K562 (cell line): ENCODE measurements around the gene HDLBP. TPM values are rescaled to one million over a fixed set of nuclear protein-coding genes. Genes with fewer than 3 reads are reported as not detected.

Experiments
- ATAC-seq: fragments of 200-7000 bp; cut with Tn5 transposase; 3 replicates; pipeline ENCODE4 v1.9.1; 2020; ENCODE audit warnings: moderate library complexity
- BruUV-seq: library from RNA; stranded (reverse); fragments of 400-500 nt; replicated peaks from 2 replicates; lab custom pipeline; 2021; lab: Mats Ljungman, UMichigan
- CTCF ChIA-PET: fragments of 300-600 bp; formaldehyde crosslinking; extraction: SDS; loops from one replicate; lab custom pipeline; 2021; ENCODE audit warnings: low intra/inter-chr PET ratio; lab: Yijun Ruan, JAX
- POLR2A ChIA-PET: fragments of 300-600, 350-650 bp; sonication (Branson Sonifier 250); formaldehyde crosslinking; extraction: SDS; loops from one replicate; lab custom pipeline; 2021; ENCODE audit warnings: antibody characterized with exemption, inconsistent platforms; lab: Yijun Ruan, JAX
- DNase-seq, 4 experiments: peaks; one replicate each; pipeline versions ENCODE4 v3.0.0 to v3.0.0-alpha.2; 2011 to 2018; ENCODE audit warnings: low spot score in 3 of 4, mixed read lengths in 3 of 4; ENCODE audit errors: extremely low read depth in 1 of 4
- FAIRE-seq: peaks from 2 replicates; lab custom pipeline; 2011; peaks lifted over from hg19 to GRCh38; lab: Jason Lieb, UNC
- H2AFZ ChIP-seq: 2 replicates; pipeline ENCODE4 v1.6.0; 2011; ENCODE audit warnings: low read depth, low read length, control low read depth, inconsistent platforms
- H3K27ac ChIP-seq: fragments of 200-600 bp; 3 replicates; pipeline ENCODE4 v1.8.0; 2011; ENCODE audit warnings: low read depth, mild to moderate bottlenecking, control low read depth, inconsistent platforms, low read length, moderate library complexity, mixed read lengths; ENCODE audit errors: extremely low read depth
- H3K27me3 ChIP-seq, 2 experiments: fragments of 300-600 bp in 1 of 2; 2 replicates in 1 of 2; 3 replicates in 1 of 2; pipeline versions ENCODE4 v1.6.0 to v1.8.0; 2011; ENCODE audit warnings: inconsistent platforms in 2 of 2, low read length in 2 of 2, mild to moderate bottlenecking in 1 of 2, mixed read lengths in 1 of 2, moderate library complexity in 1 of 2; ENCODE audit not compliant: control insufficient read depth in 2 of 2, insufficient read depth in 2 of 2
- H3K36me3 ChIP-seq: fragments of 300-600 bp; 3 replicates; pipeline ENCODE4 v1.8.0; 2011; ENCODE audit warnings: mild to moderate bottlenecking, low read length, inconsistent platforms; ENCODE audit not compliant: control insufficient read depth, insufficient read depth
- H3K4me1 ChIP-seq, 2 experiments: fragments of 200-600 bp in 1 of 2; replicated peaks in 1 of 2; 2 replicates in 1 of 2; 3 replicates in 1 of 2; pipeline versions ENCODE4 v1.5.1 to v1.8.0; 2011; ENCODE audit warnings: inconsistent platforms in 2 of 2, low read length in 2 of 2, mild to moderate bottlenecking in 1 of 2, mixed read lengths in 1 of 2, moderate library complexity in 1 of 2; ENCODE audit not compliant: control insufficient read depth in 2 of 2, insufficient read depth in 2 of 2
- H3K4me2 ChIP-seq: 2 replicates; pipeline ENCODE4 v1.6.1; 2011; ENCODE audit warnings: low read length, control low read depth, inconsistent platforms, mixed read lengths; ENCODE audit not compliant: insufficient read depth
- H3K4me3 ChIP-seq: fragments of 200-600 bp; sonication (generic), shearing (Covaris generic); 2 replicates; pipeline ENCODE4 v1.5.1; 2016; ENCODE audit warnings: control low read depth, inconsistent platforms
- H3K79me2 ChIP-seq: fragments of 200-600 bp; 3 replicates; pipeline ENCODE4 v1.8.0; 2011; ENCODE audit warnings: low read length, inconsistent platforms; ENCODE audit not compliant: control insufficient read depth, insufficient read depth
- H3K9ac ChIP-seq, 2 experiments: 2 replicates each; pipeline versions ENCODE4 v1.6.0 to v1.6.1; 2011; ENCODE audit warnings: low read depth in 2 of 2, low read length in 2 of 2, control low read depth in 1 of 2, inconsistent platforms in 1 of 2, mild to moderate bottlenecking in 1 of 2, mixed read lengths in 1 of 2; ENCODE audit not compliant: insufficient read depth in 1 of 2
- H3K9me1 ChIP-seq: one replicate; pipeline ENCODE4 v1.6.0; 2011; ENCODE audit warnings: inconsistent platforms, mild to moderate bottlenecking, low read length, moderate library complexity; ENCODE audit not compliant: control insufficient read depth, insufficient read depth
- H3K9me3 ChIP-seq: replicated peaks from 2 replicates; pipeline ENCODE4 v1.5.1; 2011; ENCODE audit warnings: low read depth, low read length, inconsistent platforms; ENCODE audit not compliant: control insufficient read depth, insufficient read depth
- H4K20me1 ChIP-seq: replicated peaks from 2 replicates; pipeline ENCODE4 v1.6.1; 2011; ENCODE audit warnings: low read length, inconsistent platforms, mixed read lengths; ENCODE audit not compliant: control insufficient read depth, insufficient read depth
- ESRRA ChIP-seq: fragments of 450-650 bp; IDR thresholded peaks from 2 replicates; pipeline ENCODE4 v1.6.1; 2014; ENCODE audit warnings: low read depth, mild to moderate bottlenecking, moderate library complexity, borderline replicate concordance
- ETS2 ChIP-seq: IDR thresholded peaks from 2 replicates; pipeline ENCODE4 v1.6.1; 2016; ENCODE audit warnings: borderline replicate concordance, missing genetic modification characterization, mild to moderate bottlenecking, moderate library complexity, missing compliant biosample characterization; ENCODE audit not compliant: poor library complexity, severe bottlenecking
- FOXK2 ChIP-seq, 2 experiments: fragments of 450-650 bp; IDR thresholded peaks in 1 of 2; conservative IDR thresholded peaks in 1 of 2; 2 replicates each; pipeline ENCODE4 v1.6.1; 2016; ENCODE audit warnings: low read depth in 2 of 2, mild to moderate bottlenecking in 1 of 2
- NCOA1 ChIP-seq: fragments of 450-650 bp; IDR thresholded peaks from 2 replicates; pipeline ENCODE4 v1.6.1; 2016; ENCODE audit warnings: low read depth
- PHB2 ChIP-seq: fragments of 450-650 bp; IDR thresholded peaks from 2 replicates; pipeline ENCODE4 v1.6.1; 2017; ENCODE audit warnings: low read depth
- POU5F1 ChIP-seq: fragments of 150-350 bp; IDR thresholded peaks from 2 replicates; pipeline ENCODE4 v1.6.1; 2014; ENCODE audit warnings: borderline replicate concordance, low read length, low read depth, mild to moderate bottlenecking; ENCODE audit not compliant: partially characterized antibody
- RUNX1 ChIP-seq: sonication (generic); IDR thresholded peaks from 2 replicates; pipeline ENCODE4 v1.6.1; 2016; ENCODE audit warnings: antibody characterized with exemption, low read depth
- ZNF263 ChIP-seq: sonication (generic); formaldehyde crosslinking; IDR thresholded peaks from 2 replicates; pipeline ENCODE4 v1.8.0; 2022; ENCODE audit warnings: mild to moderate bottlenecking, missing genetic modification reagents, borderline replicate concordance
- ZNF586 ChIP-seq: fragments of 450-650 bp; formaldehyde crosslinking; conservative IDR thresholded peaks from 2 replicates; pipeline ENCODE4 v1.4.0; 2020; ENCODE audit warnings: mild to moderate bottlenecking, moderate library complexity
- WGBS: fragments of 100-300 bp; shearing (Covaris generic); methylation state at CpG from one replicate; pipeline ENCODE4 v1.1.6; 2016; ENCODE audit warnings: low coverage, mixed read lengths; ENCODE audit not compliant: insufficient coverage; ENCODE audit errors: missing lambda C conversion rate; 5-methylcytosine and 5-hydroxymethylcytosine counted together
- in situ Hi-C: fragments of 300-500 bp; cut with MboI; formaldehyde crosslinking; loops from 4 replicates; pipeline ENCODE4 v1.15.0; 2018; ENCODE audit warnings: inconsistent platforms, mixed read lengths
- intact Hi-C: fragments of 100-400 bp; cut with micrococcal nuclease; formaldehyde crosslinking; loops from 2 replicates; pipeline ENCODE4 v1.14.2; 2022
- polyA plus RNA-seq, 8 experiments: library from polyadenylated mRNA; depleted of rRNA in 4 of 8; stranded (reverse) in 5 of 8; unstranded in 3 of 8; fragments of >200 nt; fragmentation: Nextera tagmentation in 2 of 8; fragmentation: Illumina TruSeq in 1 of 8; extraction: Ambion mirVana in 2 of 8; extraction: Trizol in 1 of 8; gene quantifications; 2 replicates each; pipeline versions ENCODE4 v1.2.1 to v1.2.3, GENCODE V29; 2011 to 2014; ENCODE audit warnings: inconsistent platforms in 1 of 8, missing spikeins in 1 of 8
- total RNA-seq, 7 experiments: library from RNA; depleted of rRNA in 6 of 7; stranded (reverse); fragments of >200 nt in 6 of 7; fragmentation: Illumina TruSeq in 2 of 7; extraction: Trizol in 2 of 7; gene quantifications; 2 replicates each; pipeline versions ENCODE4 v1.2.1 to v1.2.3, GENCODE V29; 2011 to 2021; ENCODE audit warnings: low replicate concordance in 1 of 7
- TF ChIP-seq, protein P1 (sequence below): sonication (generic); formaldehyde crosslinking; IDR thresholded peaks from 2 replicates; pipeline ENCODE4 v1.8.0; 2022; ENCODE audit warnings: mild to moderate bottlenecking, missing genetic modification reagents
- TF ChIP-seq, protein P2 (sequence below): fragments of 450-650 bp; formaldehyde crosslinking; IDR thresholded peaks from 2 replicates; pipeline ENCODE4 v1.4.0; 2022; ENCODE audit warnings: mild to moderate bottlenecking, moderate library complexity

HDLBP gene
- total and polyA plus RNA-seq, 9 of the 15 experiments (the other 6 are each of a cell fraction or from before 2014, with no cell fraction given), result 24.4 to 378 (median 146) TPM

DNA sequence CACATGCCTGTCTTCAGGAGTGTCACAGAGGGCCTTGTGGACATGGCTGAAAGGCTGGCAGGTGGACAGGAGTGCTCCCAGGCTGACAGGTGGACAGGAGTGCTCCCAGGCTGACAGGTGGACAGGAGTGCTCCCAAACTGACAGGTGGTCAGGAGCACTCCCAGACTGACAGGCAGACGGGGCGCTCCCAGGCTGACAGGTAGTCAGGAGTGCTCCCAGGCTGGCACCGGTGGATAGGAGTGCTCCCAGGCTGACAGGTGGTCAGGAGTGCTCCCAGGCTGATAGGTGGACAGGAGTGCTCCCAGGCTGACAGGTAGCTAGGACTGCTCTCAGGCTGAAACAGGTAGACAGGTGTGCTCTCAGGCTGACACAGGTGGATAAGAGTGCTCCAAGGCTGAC, 110.4 kb downstream of the HDLBP start:
- Histone ChIP-seq H3K4me3 (no peak overlapping the region), H3K4me1 (peaks cover 0 to 39% of the 10 kb centered on the region in 2 experiments; a peak in 3 of 5 replicates), H3K79me2 (no peaks in the 10 kb centered on the region), H3K9me3 (no peaks in the 10 kb centered on the region), H3K9me1 (no peaks in the 10 kb centered on the region), H3K27me3 (peaks cover 2 to 16% of the 10 kb centered on the region in 2 experiments; a peak in 3 of 5 replicates), H3K9ac (no peak overlapping the region), H4K20me1 (no peaks in the 10 kb centered on the region), H3K27ac (no peak overlapping the region), H2AFZ (no peak overlapping the region), H3K36me3 (no peaks in the 10 kb centered on the region), H3K4me2 (no peak overlapping the region)
- no TSS peak for BruUV-seq
- in situ Hi-C loops (no loop called here), intact Hi-C loops (no loop called here)
- ATAC-seq (no peak), FAIRE-seq (no peak), DNase-seq (no peak)
- CTCF ChIA-PET, result no interaction called here
- TF ChIP-seq ZNF263 (CRISPR knock-in tag), result peak; percentile 96
- no peak for TF ChIP-seq FOXK2 (conservative IDR thresholded peaks at IDR 0.05 in 1 of 2, IDR thresholded peaks at IDR 0.05 in 1 of 2; ENCODE audit: low read depth in 2 of 2)
- POLR2A ChIA-PET, result no interaction called here
- 14% methylated on average over 1 of the region's 3 CpGs for WGBS

DNA sequence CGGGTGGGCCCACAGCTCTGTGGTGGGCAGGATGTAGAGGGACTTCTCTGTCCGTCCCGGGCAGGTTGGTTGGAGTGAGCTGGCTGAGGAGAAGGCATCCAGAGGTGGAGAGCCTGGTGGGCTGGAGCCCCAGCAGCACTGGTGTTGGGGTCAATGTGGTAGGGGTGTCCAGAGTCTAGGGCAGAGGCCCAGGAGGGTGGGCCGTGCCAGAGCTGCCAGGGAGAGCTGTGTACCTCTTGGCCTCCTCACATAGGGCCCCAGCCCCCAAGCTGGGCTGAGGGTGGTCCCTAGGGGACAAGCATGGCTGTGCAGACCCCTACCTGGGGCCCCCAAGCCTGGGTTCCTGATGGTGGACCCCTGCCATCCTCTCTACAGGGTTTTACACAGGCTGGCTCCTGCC, 111.0 kb downstream of the HDLBP start:
- ChIA-PET CTCF (no interaction called here), POLR2A (no interaction called here)
- Histone ChIP-seq H3K9me3 (no peaks in the 10 kb centered on the region), H3K4me1 (peaks cover 0 to 41% of the 10 kb centered on the region in 2 experiments; a peak in 3 of 5 replicates), H3K27me3 (peaks cover 1 to 14% of the 10 kb centered on the region in 2 experiments; a peak in 2 of 5 replicates), H2AFZ (no peak overlapping the region), H3K4me3 (no peak overlapping the region), H3K79me2 (no peaks in the 10 kb centered on the region), H3K9me1 (no peaks in the 10 kb centered on the region), H3K36me3 (no peaks in the 10 kb centered on the region), H3K9ac (no peak overlapping the region), H4K20me1 (no peaks in the 10 kb centered on the region), H3K4me2 (no peak overlapping the region), H3K27ac (no peak overlapping the region)
- no TSS peak for BruUV-seq
- intact Hi-C loops, result no loop called here
- WGBS, result 0% methylated on average over 1 of the region's 4 CpGs
- DNase-seq (no peak), FAIRE-seq (no peak), ATAC-seq (no peak)
- in situ Hi-C loops, result no loop called here
- TF ChIP-seq ESRRA (no peak), PHB2 (no peak), RUNX1 (no peak), ZNF586 (CRISPR knock-in tag) (no peak), ETS2 (no peak), NCOA1 (no peak), POU5F1 (no peak), FOXK2 (conservative IDR thresholded peaks at IDR 0.05 in 1 of 2, IDR thresholded peaks at IDR 0.05 in 1 of 2; ENCODE audit: low read depth in 2 of 2) (no peak)
- TF ChIP-seq, protein P1, sequence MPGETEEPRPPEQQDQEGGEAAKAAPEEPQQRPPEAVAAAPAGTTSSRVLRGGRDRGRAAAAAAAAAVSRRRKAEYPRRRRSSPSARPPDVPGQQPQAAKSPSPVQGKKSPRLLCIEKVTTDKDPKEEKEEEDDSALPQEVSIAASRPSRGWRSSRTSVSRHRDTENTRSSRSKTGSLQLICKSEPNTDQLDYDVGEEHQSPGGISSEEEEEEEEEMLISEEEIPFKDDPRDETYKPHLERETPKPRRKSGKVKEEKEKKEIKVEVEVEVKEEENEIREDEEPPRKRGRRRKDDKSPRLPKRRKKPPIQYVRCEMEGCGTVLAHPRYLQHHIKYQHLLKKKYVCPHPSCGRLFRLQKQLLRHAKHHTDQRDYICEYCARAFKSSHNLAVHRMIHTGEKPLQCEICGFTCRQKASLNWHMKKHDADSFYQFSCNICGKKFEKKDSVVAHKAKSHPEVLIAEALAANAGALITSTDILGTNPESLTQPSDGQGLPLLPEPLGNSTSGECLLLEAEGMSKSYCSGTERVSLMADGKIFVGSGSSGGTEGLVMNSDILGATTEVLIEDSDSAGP (CRISPR knock-in tag), result no peak
- TF ChIP-seq, protein P2, sequence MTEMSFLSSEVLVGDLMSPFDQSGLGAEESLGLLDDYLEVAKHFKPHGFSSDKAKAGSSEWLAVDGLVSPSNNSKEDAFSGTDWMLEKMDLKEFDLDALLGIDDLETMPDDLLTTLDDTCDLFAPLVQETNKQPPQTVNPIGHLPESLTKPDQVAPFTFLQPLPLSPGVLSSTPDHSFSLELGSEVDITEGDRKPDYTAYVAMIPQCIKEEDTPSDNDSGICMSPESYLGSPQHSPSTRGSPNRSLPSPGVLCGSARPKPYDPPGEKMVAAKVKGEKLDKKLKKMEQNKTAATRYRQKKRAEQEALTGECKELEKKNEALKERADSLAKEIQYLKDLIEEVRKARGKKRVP (CRISPR knock-in tag), result no peak
